MCF 10A (cell line): ENCODE data around the gene DLL4. TPM values are rescaled to one million over a fixed set of nuclear protein-coding genes. Genes with fewer than 3 reads are reported as not detected.

Experiments
- BruUV-seq: library from RNA; stranded (reverse); fragments of 400-500 nt; replicated peaks from 2 replicates; lab custom pipeline; 2021; lab: Mats Ljungman, UMichigan
- CTCF ChIA-PET: fragments of 300-600 bp; sonication (Branson Sonifier 250); formaldehyde crosslinking; extraction: SDS; loops from one replicate; lab custom pipeline; 2021; ENCODE audit warnings: antibody characterized with exemption, inconsistent platforms; lab: Yijun Ruan, JAX
- POLR2A ChIA-PET: fragments of 300-600, 350-650 bp; sonication (Branson Sonifier 250); formaldehyde crosslinking; extraction: SDS; loops from one replicate; lab custom pipeline; 2020; ENCODE audit warnings: antibody characterized with exemption, inconsistent platforms; lab: Yijun Ruan, JAX
- DNase-seq: peaks from one replicate; pipeline ENCODE4 v3.0.0-alpha.2; 2018; ENCODE audit not compliant: unreplicated experiment
- H3K27ac Mint-ChIP-seq: one replicate; pipeline ENCODE4 v1.8.0; 2022; ENCODE audit warnings: mild to moderate bottlenecking, low read depth, mixed read lengths; ENCODE audit not compliant: unreplicated experiment
- H3K27me3 Mint-ChIP-seq: one replicate; pipeline ENCODE4 v1.8.0; 2022; ENCODE audit warnings: mixed read lengths; ENCODE audit not compliant: insufficient read depth, unreplicated experiment
- H3K36me3 Mint-ChIP-seq: one replicate; pipeline ENCODE4 v1.8.0; 2022; ENCODE audit warnings: mild to moderate bottlenecking, moderate library complexity, mixed read lengths; ENCODE audit not compliant: insufficient read depth, unreplicated experiment
- H3K4me1 Mint-ChIP-seq: one replicate; pipeline ENCODE4 v1.8.0; 2022; ENCODE audit warnings: mixed read lengths; ENCODE audit not compliant: insufficient read depth, unreplicated experiment
- H3K4me3 Mint-ChIP-seq: one replicate; pipeline ENCODE4 v1.8.0; 2022; ENCODE audit warnings: mild to moderate bottlenecking, moderate library complexity, mixed read lengths; ENCODE audit not compliant: unreplicated experiment
- H3K9me3 Mint-ChIP-seq: one replicate; pipeline ENCODE4 v1.8.0; 2022; ENCODE audit warnings: mixed read lengths; ENCODE audit not compliant: unreplicated experiment
- CTCF ChIP-seq: fragments of 200-600 bp; IDR thresholded peaks from one replicate; pipeline ENCODE4 v1.8.0; 2022; ENCODE audit warnings: antibody characterized with exemption, mild to moderate bottlenecking; ENCODE audit not compliant: unreplicated experiment
- intact Hi-C: fragments of 100-400 bp; cut with micrococcal nuclease; formaldehyde crosslinking; loops from 2 replicates; pipeline ENCODE4 v1.14.1; 2022
- total RNA-seq: library from RNA; stranded (reverse); gene quantifications from 2 replicates; pipeline ENCODE4 v1.2.3, GENCODE V29; 2022

The DLL4 gene
- total RNA-seq, 1 experiment from 2014 or later: not detected

DNA sequence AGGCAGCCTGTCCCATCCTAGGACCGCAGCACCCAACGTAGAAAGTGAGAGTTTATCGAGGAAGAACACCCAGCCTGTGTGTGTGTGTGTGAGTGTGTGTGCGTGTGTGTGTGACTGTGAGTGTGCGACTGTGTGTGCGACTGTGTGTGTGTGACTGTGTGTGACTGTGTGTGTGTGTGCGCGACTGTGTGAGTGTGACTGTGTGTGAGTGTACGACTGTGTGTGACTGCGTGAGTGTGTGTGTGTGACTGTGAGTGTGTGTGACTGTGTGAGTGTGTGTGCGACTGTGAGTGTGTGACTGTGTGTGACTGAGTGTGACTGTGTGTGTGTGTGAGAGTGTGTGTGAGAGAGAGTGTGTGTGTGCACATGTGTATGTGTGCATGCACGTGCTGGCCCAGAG is 15.1 kb upstream of the DLL4 start:
- CTCF ChIA-PET: no interaction called here
- DNase-seq: no peak
- no peak for TF ChIP-seq CTCF
- H3K4me3 Mint-ChIP-seq: no peak overlapping the region
- H3K27ac Mint-ChIP-seq: no peak overlapping the region
- no TSS peak for BruUV-seq
- H3K36me3 Mint-ChIP-seq: no peaks in the 10 kb centered on the region
- H3K9me3 Mint-ChIP-seq: no peaks in the 10 kb centered on the region
- POLR2A ChIA-PET: interaction anchor here (0.6 kb wide), 1 partner anchor 32 kb away, joined by 3 read pairs; no protein-coding TSS in a partner anchor
- H3K4me1 Mint-ChIP-seq: peaks cover 9% of the 10 kb centered on the region
- no peaks in the 10 kb centered on the region for H3K27me3 Mint-ChIP-seq
- intact Hi-C loops: no loop called here

GRCh38 chr15:40914486-40914885 is 14.7 kb upstream of the DLL4 start:
- ChIA-PET CTCF (interaction anchor here (0.7 to 1.0 kb wide), 2 partner anchors 9 to 55 kb away, joined by 3 to 5 read pairs; no protein-coding TSS in a partner anchor), POLR2A (no interaction called here)
- no peak for TF ChIP-seq CTCF
- no TSS peak for BruUV-seq
- Mint-ChIP-seq H3K27ac (no peak overlapping the region), H3K4me1 (peaks cover 7% of the 10 kb centered on the region), H3K36me3 (no peaks in the 10 kb centered on the region), H3K4me3 (no peak overlapping the region), H3K9me3 (no peaks in the 10 kb centered on the region), H3K27me3 (no peaks in the 10 kb centered on the region)
- intact Hi-C loops: no loop called here
- DNase-seq: no peak

DNA sequence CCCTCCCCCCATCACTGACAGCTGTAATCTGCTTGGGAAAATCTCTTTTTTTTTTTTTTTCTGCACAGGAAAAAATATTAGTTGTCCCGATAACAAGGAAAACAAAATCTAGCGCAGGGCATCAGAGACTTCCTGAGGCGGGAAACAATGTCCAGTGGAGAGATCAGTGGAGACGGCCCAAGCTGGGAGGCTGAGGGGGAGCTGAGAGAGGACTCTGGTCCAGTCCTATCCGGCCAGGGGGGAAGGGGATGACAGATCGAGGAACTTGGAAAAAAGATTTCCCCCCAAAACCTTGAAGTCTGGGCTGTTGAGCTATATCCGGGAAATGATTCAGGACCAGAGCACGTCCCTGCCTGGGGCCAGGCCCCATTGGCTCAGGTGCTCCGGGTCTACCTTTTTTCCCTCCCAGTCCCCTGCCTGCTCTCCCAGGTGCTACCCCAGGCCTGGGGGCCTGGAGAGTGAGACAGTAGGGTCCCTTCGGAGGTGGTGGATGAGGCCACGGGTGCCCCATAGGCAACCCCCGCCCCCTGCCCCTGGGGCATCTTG is 14.0 kb upstream of the DLL4 start:
- H3K4me1 Mint-ChIP-seq: no peaks in the 10 kb centered on the region

DNA sequence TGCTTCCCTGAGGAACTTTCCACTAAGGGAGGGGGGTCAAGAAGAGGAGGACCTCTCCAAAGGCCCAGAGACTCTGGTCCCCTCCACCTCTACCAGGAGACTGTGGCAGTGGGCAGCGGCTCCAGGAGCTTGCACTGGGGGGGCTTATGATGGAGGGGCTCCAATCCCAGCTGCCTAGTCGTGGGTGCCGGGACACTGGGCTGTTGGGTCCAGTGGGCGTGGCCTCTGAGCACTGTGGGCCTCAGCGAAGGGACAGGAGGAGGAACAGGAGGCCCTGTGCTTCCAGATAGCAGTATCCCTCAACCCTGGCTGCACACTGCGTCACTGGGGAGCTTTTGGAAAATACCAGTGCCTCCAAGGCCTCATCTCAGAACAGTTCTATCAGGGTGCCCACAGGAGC is 13.5 kb upstream of the DLL4 start:
- Mint-ChIP-seq H3K9me3 (no peaks in the 10 kb centered on the region), H3K36me3 (no peaks in the 10 kb centered on the region), H3K4me1 (no peaks in the 10 kb centered on the region), H3K27ac (no peak overlapping the region), H3K27me3 (no peaks in the 10 kb centered on the region), H3K4me3 (no peak overlapping the region)
- no TSS peak for BruUV-seq
- ChIA-PET CTCF (interaction anchor here (0.6 to 1.9 kb wide), 5 partner anchors 10 to 390 kb away, joined by 3 to 9 read pairs (median 4); no protein-coding TSS in a partner anchor), POLR2A (no interaction called here)
- no peak for DNase-seq
- TF ChIP-seq CTCF: no peak
- intact Hi-C loops: no loop called here

More for the DNA sequence above, 14.0 kb upstream of the DLL4 start:
- POLR2A ChIA-PET: no interaction called here
- intact Hi-C loops: no loop called here
- no peak overlapping the region for H3K27ac Mint-ChIP-seq
- TF ChIP-seq CTCF: no peak
- CTCF ChIA-PET: interaction anchor here (0.6 to 1.9 kb wide), 6 partner anchors 9 to 390 kb away, joined by 3 to 9 read pairs (median 4); no protein-coding TSS in a partner anchor
- no peak overlapping the region for H3K4me3 Mint-ChIP-seq
- BruUV-seq: no TSS peak
- no peaks in the 10 kb centered on the region for H3K27me3 Mint-ChIP-seq
- no peak for DNase-seq
- H3K36me3 Mint-ChIP-seq: no peaks in the 10 kb centered on the region
- no peaks in the 10 kb centered on the region for H3K9me3 Mint-ChIP-seq
